WTC11 (cell line): ENCODE results near the gene TPGS1. TPM values are rescaled to one million over a fixed set of nuclear protein-coding genes. Genes with fewer than 3 reads are reported as not detected.
A peak's percentile ranks its signal among the peaks of the same experiment; 100 is the strongest.

ENCODE experiments used
- ATAC-seq: fragments of 200-7000 bp; cut with Tn5 transposase; 2 replicates; pipeline ENCODE4 v1.10.0; 2021; ENCODE audit warnings: mild to moderate bottlenecking, moderate library complexity
- CTCF ChIA-PET: fragments of 300-600 bp; sonication (Branson Sonifier 250); formaldehyde crosslinking; loops from one replicate; lab custom pipeline; 2021; ENCODE audit warnings: antibody characterized with exemption; lab: Charles Lee
- POLR2A ChIA-PET: fragments of 350-600 bp; sonication (Branson Sonifier 250); formaldehyde crosslinking; loops from one replicate; lab custom pipeline; 2021; ENCODE audit warnings: antibody characterized with exemption; lab: Charles Lee
- DNase-seq: peaks from one replicate; pipeline ENCODE4 v3.0.0; 2021; ENCODE audit warnings: low spot score
- H3K27ac Mint-ChIP-seq: 2 replicates; pipeline ENCODE4 v1.8.0; 2021; ENCODE audit warnings: mixed read lengths
- H3K27me3 Mint-ChIP-seq: 2 replicates; pipeline ENCODE4 v1.8.0; 2021; ENCODE audit warnings: low read depth, mild to moderate bottlenecking, moderate library complexity, mixed read lengths
- H3K36me3 Mint-ChIP-seq: 2 replicates; pipeline ENCODE4 v1.8.0; 2021; ENCODE audit warnings: mixed read lengths
- H3K4me1 Mint-ChIP-seq: 2 replicates; pipeline ENCODE4 v1.8.0; 2022; ENCODE audit warnings: mixed read lengths
- H3K4me3 Mint-ChIP-seq: 2 replicates; pipeline ENCODE4 v1.8.0; 2021; ENCODE audit warnings: mild to moderate bottlenecking, moderate library complexity, mixed read lengths
- H3K9me3 Mint-ChIP-seq: 2 replicates; pipeline ENCODE4 v1.8.0; 2021; ENCODE audit warnings: mixed read lengths
- ATF1 ChIP-seq: sonication (generic); formaldehyde crosslinking; IDR thresholded peaks from 2 replicates; pipeline ENCODE4 v1.8.1; 2023; ENCODE audit warnings: mild to moderate bottlenecking, moderate library complexity, missing genetic modification reagents
- EMX1 ChIP-seq: fragments of 250-450 bp; sonication (Bioruptor Pico); IDR thresholded peaks from 2 replicates; pipeline ENCODE4 v1.8.0; 2021; ENCODE audit warnings: mild to moderate bottlenecking
- ERG ChIP-seq: fragments of 250-450 bp; sonication (Bioruptor Pico); IDR thresholded peaks from 2 replicates; pipeline ENCODE4 v1.8.0; 2021; ENCODE audit warnings: mild to moderate bottlenecking
- FOXJ3 ChIP-seq: sonication (generic); formaldehyde crosslinking; IDR thresholded peaks from 2 replicates; pipeline ENCODE4 v1.9.0; 2021; ENCODE audit warnings: missing genetic modification reagents, mild to moderate bottlenecking, borderline replicate concordance
- FOXK1 ChIP-seq: sonication (generic); formaldehyde crosslinking; IDR thresholded peaks from 2 replicates; pipeline ENCODE4 v1.8.0; 2022; ENCODE audit warnings: mild to moderate bottlenecking, moderate library complexity, missing genetic modification reagents
- FOXP1 ChIP-seq: sonication (generic); formaldehyde crosslinking; IDR thresholded peaks from 2 replicates; pipeline ENCODE4 v1.8.0; 2022; ENCODE audit warnings: missing genetic modification reagents, mild to moderate bottlenecking, moderate library complexity, borderline replicate concordance
- MAX ChIP-seq: sonication (generic); formaldehyde crosslinking; IDR thresholded peaks from 2 replicates; pipeline ENCODE4 v1.8.0; 2022; ENCODE audit warnings: mild to moderate bottlenecking, missing genetic modification reagents
- SP1 ChIP-seq: sonication (generic); formaldehyde crosslinking; conservative IDR thresholded peaks from 2 replicates; pipeline ENCODE4 v1.8.1; 2022; ENCODE audit warnings: missing genetic modification reagents
- TCF7 ChIP-seq: sonication (generic); formaldehyde crosslinking; IDR thresholded peaks from 2 replicates; pipeline ENCODE4 v1.8.0; 2022; ENCODE audit warnings: mild to moderate bottlenecking, low read depth, missing genetic modification reagents, moderate library complexity
- TEAD4 ChIP-seq: sonication (generic); formaldehyde crosslinking; IDR thresholded peaks from 2 replicates; pipeline ENCODE4 v1.8.0; 2022; ENCODE audit warnings: mild to moderate bottlenecking, missing genetic modification reagents
- TP53 ChIP-seq: sonication (generic); formaldehyde crosslinking; IDR thresholded peaks from 2 replicates; pipeline ENCODE4 v1.8.1; 2023; ENCODE audit warnings: mild to moderate bottlenecking, missing genetic modification reagents
- USF1 ChIP-seq: sonication (generic); formaldehyde crosslinking; IDR thresholded peaks from 2 replicates; pipeline ENCODE4 v1.8.0; 2022; ENCODE audit warnings: mild to moderate bottlenecking, missing genetic modification reagents
- ZBTB21 ChIP-seq: sonication (generic); formaldehyde crosslinking; IDR thresholded peaks from 2 replicates; pipeline ENCODE4 v1.8.1; 2023; ENCODE audit warnings: mild to moderate bottlenecking, missing genetic modification reagents, borderline replicate concordance
- ZNF416 ChIP-seq: fragments of 250-450 bp; sonication (Bioruptor Pico); IDR thresholded peaks from 2 replicates; pipeline ENCODE4 v1.9.0; 2021; ENCODE audit warnings: mild to moderate bottlenecking, inconsistent platforms
- ZNF423 ChIP-seq: fragments of 250-450 bp; sonication (Bioruptor Pico); IDR thresholded peaks from 2 replicates; pipeline ENCODE4 v2.1.2; 2022; ENCODE audit warnings: mild to moderate bottlenecking, moderate library complexity
- total RNA-seq: library from RNA; stranded (reverse); gene quantifications from 3 replicates; pipeline ENCODE4 v1.2.3, GENCODE V29; 2021

TPGS1 gene
- total RNA-seq, 1 experiment from 2014 or later = 18.8 TPM

GRCh38 chr19:510606-511100, 3.4 kb downstream of the TPGS1 start (continued):
- peak; percentile 89 for TF ChIP-seq MAX (CRISPR knock-in tag)
- TF ChIP-seq FOXJ3 (CRISPR knock-in tag) = no peak
- TF ChIP-seq, all 79 proteins: peak for 7

GRCh38 chr19:511101-511851, 4.0 kb downstream of the TPGS1 start:
- H3K27ac Mint-ChIP-seq = peak overlapping the region; percentile 65
- peaks cover 8% of the 10 kb centered on the region; the same call in 1 of the 2 replicates for H3K9me3 Mint-ChIP-seq
- ATAC-seq = peak; percentile 2
- TF ChIP-seq ZBTB21 (CRISPR knock-in tag) (peak; percentile 88), SP1 (peak; percentile 14; the same call in 1 of the 2 replicates), ZNF416 (CRISPR knock-in tag) (no peak), FOXK1 (CRISPR knock-in tag) (no peak), USF1 (CRISPR knock-in tag) (peak; percentile 29; the same call in 1 of the 2 replicates), ZNF423 (CRISPR knock-in tag) (peak; percentile 40; the same call in 1 of the 2 replicates), TEAD4 (CRISPR knock-in tag) (0 out of 2 replicates have a peak, but pooled peaks have one; percentile 35)
- TF ChIP-seq, all 79 proteins: peak for 5
- H3K4me3 Mint-ChIP-seq = peak overlapping the region; percentile 53
- peaks cover 18% of the 10 kb centered on the region for H3K4me1 Mint-ChIP-seq
- peaks cover 13% of the 10 kb centered on the region for H3K27me3 Mint-ChIP-seq
- H3K36me3 Mint-ChIP-seq = peaks cover 13% of the 10 kb centered on the region
- POLR2A ChIA-PET = interaction anchor here (0.7 to 1.6 kb wide), 4 partner anchors 20 to 122 kb away, joined by 4 to 5 read pairs (median 4); partner anchors contain the start of gene BSG
- CTCF ChIA-PET = interaction anchor here (0.6 to 3.6 kb wide), 52 partner anchors 7 to 961 kb away, joined by 3 to 82 read pairs (median 4); partner anchors contain the start of genes BSG, C2CD4C, CDC34 and MADCAM1
- peak; percentile 38 for DNase-seq

- H3K36me3 Mint-ChIP-seq = peaks cover 13% of the 10 kb centered on the region
- POLR2A ChIA-PET = no interaction called here
- ATAC-seq = no peak
- H3K27me3 Mint-ChIP-seq = peaks cover 13% of the 10 kb centered on the region
- H3K4me3 Mint-ChIP-seq = no peak overlapping the region
- H3K27ac Mint-ChIP-seq = no peak overlapping the region
- DNase-seq = peak; percentile 39
- CTCF ChIA-PET = interaction anchor here (1.1 kb wide), 1 partner anchor 17 kb away, joined by 3 read pairs; the partner anchor contains the start of gene MADCAM1
- TF ChIP-seq ATF1 = no peak
- 0 out of 2 replicates have a peak, but pooled peaks have one; percentile 27 for TF ChIP-seq MAX (CRISPR knock-in tag)
- H3K4me1 Mint-ChIP-seq = peaks cover 22% of the 10 kb centered on the region
- peaks cover 8% of the 10 kb centered on the region; the same call in 1 of the 2 replicates for H3K9me3 Mint-ChIP-seq
Observed at GRCh38 chr19:512547-513365, 5.5 kb downstream of the TPGS1 start.

GRCh38 chr19:513368-514165, 6.3 kb downstream of the TPGS1 start:
- H3K27me3 Mint-ChIP-seq = peaks cover 13% of the 10 kb centered on the region
- DNase-seq (no peak), ATAC-seq (no peak)
- ChIA-PET POLR2A (no interaction called here), CTCF (interaction anchor here (1.1 kb wide), 1 partner anchor 18 kb away, joined by 3 read pairs; the partner anchor contains the start of gene MADCAM1)
- peaks cover 14% of the 10 kb centered on the region for H3K4me1 Mint-ChIP-seq
- peaks cover 8% of the 10 kb centered on the region; the same call in 1 of the 2 replicates for H3K9me3 Mint-ChIP-seq
- TF ChIP-seq EMX1 (no peak), ERG (CRISPR knock-in tag) (no peak), FOXP1 (0 out of 2 replicates have a peak, but pooled peaks have one; percentile 30), TCF7 (0 out of 2 replicates have a peak, but pooled peaks have one; percentile 48), FOXJ3 (CRISPR knock-in tag) (no peak), TP53 (CRISPR knock-in tag) (no peak)
- H3K36me3 Mint-ChIP-seq = peaks cover 13% of the 10 kb centered on the region
- H3K4me3 Mint-ChIP-seq = no peak overlapping the region
- H3K27ac Mint-ChIP-seq = no peak overlapping the region
